ENCODE results near the gene ZDHHC13. TPM values are rescaled to one million over a fixed set of nuclear protein-coding genes. Genes with fewer than 3 reads are reported as not detected.
A peak's percentile ranks its signal among the peaks of the same experiment; 100 is the strongest.

Gene ZDHHC13
- total and polyA plus RNA-seq, 10 of the 15 experiments (the other 5 are each of a cell fraction or from before 2014, with no cell fraction given) = 8.5 to 34.2 (median 20.4) TPM

DNA sequence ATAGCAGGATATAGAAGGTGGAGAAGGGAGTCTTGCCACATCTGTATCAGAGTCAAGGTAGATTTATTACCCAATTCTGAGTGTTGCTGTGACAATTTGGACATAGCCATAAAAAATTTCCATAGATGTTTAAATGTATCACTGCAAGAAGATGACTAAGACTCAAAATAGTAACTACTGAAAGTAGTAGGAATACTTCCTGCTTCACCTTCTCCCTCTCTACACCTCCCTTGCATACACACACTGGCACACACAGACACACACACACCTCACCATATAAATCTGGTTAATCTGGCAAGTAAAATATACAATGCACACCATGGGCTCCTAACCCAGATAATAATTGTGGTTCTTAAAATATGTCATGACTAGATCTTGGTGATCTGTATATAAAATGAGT is 5.2 kb upstream of the ZDHHC13 start (continued):
- TF ChIP-seq, protein P1, sequence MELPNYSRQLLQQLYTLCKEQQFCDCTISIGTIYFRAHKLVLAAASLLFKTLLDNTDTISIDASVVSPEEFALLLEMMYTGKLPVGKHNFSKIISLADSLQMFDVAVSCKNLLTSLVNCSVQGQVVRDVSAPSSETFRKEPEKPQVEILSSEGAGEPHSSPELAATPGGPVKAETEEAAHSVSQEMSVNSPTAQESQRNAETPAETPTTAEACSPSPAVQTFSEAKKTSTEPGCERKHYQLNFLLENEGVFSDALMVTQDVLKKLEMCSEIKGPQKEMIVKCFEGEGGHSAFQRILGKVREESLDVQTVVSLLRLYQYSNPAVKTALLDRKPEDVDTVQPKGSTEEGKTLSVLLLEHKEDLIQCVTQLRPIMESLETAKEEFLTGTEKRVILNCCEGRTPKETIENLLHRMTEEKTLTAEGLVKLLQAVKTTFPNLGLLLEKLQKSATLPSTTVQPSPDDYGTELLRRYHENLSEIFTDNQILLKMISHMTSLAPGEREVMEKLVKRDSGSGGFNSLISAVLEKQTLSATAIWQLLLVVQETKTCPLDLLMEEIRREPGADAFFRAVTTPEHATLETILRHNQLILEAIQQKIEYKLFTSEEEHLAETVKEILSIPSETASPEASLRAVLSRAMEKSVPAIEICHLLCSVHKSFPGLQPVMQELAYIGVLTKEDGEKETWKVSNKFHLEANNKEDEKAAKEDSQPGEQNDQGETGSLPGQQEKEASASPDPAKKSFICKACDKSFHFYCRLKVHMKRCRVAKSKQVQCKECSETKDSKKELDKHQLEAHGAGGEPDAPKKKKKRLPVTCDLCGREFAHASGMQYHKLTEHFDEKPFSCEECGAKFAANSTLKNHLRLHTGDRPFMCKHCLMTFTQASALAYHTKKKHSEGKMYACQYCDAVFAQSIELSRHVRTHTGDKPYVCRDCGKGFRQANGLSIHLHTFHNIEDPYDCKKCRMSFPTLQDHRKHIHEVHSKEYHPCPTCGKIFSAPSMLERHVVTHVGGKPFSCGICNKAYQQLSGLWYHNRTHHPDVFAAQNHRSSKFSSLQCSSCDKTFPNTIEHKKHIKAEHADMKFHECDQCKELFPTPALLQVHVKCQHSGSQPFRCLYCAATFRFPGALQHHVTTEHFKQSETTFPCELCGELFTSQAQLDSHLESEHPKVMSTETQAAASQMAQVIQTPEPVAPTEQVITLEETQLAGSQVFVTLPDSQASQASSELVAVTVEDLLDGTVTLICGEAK (IDR thresholded peaks at IDR 0.05; ENCODE audit: borderline replicate concordance) = no peak
- no peak for TF ChIP-seq SP1 (IDR thresholded peaks at IDR 0.05; ENCODE audit: low read depth, low read length)
- TF ChIP-seq PKNOX1 (IDR thresholded peaks at IDR 0.05) = no peak
- no peak for TF ChIP-seq RELA (IDR thresholded peaks at IDR 0.05; ENCODE audit: borderline replicate concordance, partially characterized antibody)

- in situ Hi-C loops (cut with MboI) (no loop called here), intact Hi-C loops (cut with micrococcal nuclease; ENCODE audit: unreplicated experiment) (loop anchor here (5.0 to 10.0 kb wide), 2 partner anchors 39 to 328 kb away; no protein-coding TSS in a partner anchor)
- peak overlapping the region; percentile 97 for H2AFZ ChIP-seq (ENCODE audit: control insufficient read depth, low read depth, low read length)
- no peaks in the 10 kb centered on the region for H3K27me3 ChIP-seq (replicated peaks in 1 of 2; ENCODE audit: control insufficient read depth in 2 of 2, insufficient read depth in 2 of 2, low read length in 1 of 2)
- ChIA-PET CTCF (interaction anchor here (0.8 to 2.2 kb wide), 5 partner anchors 11 to 144 kb away, joined by 3 to 13 read pairs (median 7); no protein-coding TSS in a partner anchor), RAD21 (ENCODE audit: unreplicated experiment) (interaction anchor here (0.8 to 1.8 kb wide), 5 partner anchors 25 to 349 kb away, joined by 3 to 8 read pairs (median 3); no protein-coding TSS in a partner anchor), POLR2A (interaction anchor here (0.5 to 1.8 kb wide), 6 partner anchors 23 to 592 kb away, joined by 3 to 10 read pairs (median 3); no protein-coding TSS in a partner anchor), SMC1A (ENCODE audit: uncharacterized antibody, unreplicated experiment) (interaction anchor here (0.5 to 1.4 kb wide), 8 partner anchors 11 to 718 kb away, joined by 3 to 8 read pairs (median 4); no protein-coding TSS in a partner anchor)
- peaks cover 38% of the 10 kb centered on the region for H3K79me2 ChIP-seq (ENCODE audit: control insufficient read depth, insufficient read depth, low read length)
- H3K9ac ChIP-seq (ENCODE audit: control insufficient read depth, insufficient read depth, low read length) = peak overlapping the region; percentile 65
- peak; percentile 58 for ATAC-seq
- peak overlapping the region; percentile 80 for H3K27ac ChIP-seq (ENCODE audit: control insufficient read depth, insufficient read depth)
- no peak for FAIRE-seq
- H3K9me3 ChIP-seq (replicated peaks; ENCODE audit: control insufficient read depth, insufficient read depth, low read length) = no peaks in the 10 kb centered on the region; the same call in 2 of the 3 replicates
- BruUV-seq (replicated peaks) = TSS peak; percentile 73
- H3K4me1 ChIP-seq (ENCODE audit: control insufficient read depth, insufficient read depth, low read length) = peaks cover 14% of the 10 kb centered on the region
- WGBS (ENCODE audit: insufficient coverage, insufficient replicate concordance, low lambda C conversion rate, missing lambda C conversion rate) = 1% methylated on average over 16 of the region's 16 CpGs
- H3K4me3 ChIP-seq = peak overlapping the region; percentile 97
- peak overlapping the region; percentile 98 for H3K4me2 ChIP-seq (ENCODE audit: control insufficient read depth, insufficient read depth)
- DNase-seq (ENCODE audit: low read depth, low spot score) = peak; percentile 17
- peaks cover 0 to 6% of the 10 kb centered on the region in 2 experiments; a peak in 2 of 4 replicates for H3K36me3 ChIP-seq (ENCODE audit: control insufficient read depth in 2 of 2, insufficient read depth in 2 of 2, low read length in 1 of 2)
- H4K20me1 ChIP-seq (ENCODE audit: control insufficient read depth, insufficient read depth) = no peaks in the 10 kb centered on the region
- TF ChIP-seq MEF2B (IDR thresholded peaks at IDR 0.05; ENCODE audit: partially characterized antibody, poor library complexity, severe bottlenecking) = peak; percentile 27
- no peak for TF ChIP-seq LARP7 (IDR thresholded peaks at IDR 0.05)
- TF ChIP-seq NRF1 (conservative IDR thresholded peaks at IDR 0.05; ENCODE audit: low read depth, low read length) = no peak
- no peak for TF ChIP-seq HDAC6 (IDR thresholded peaks at IDR 0.05; ENCODE audit: unreplicated experiment)
- peak; percentile 57; the same call in 1 of the 2 replicates for TF ChIP-seq CBFB (IDR thresholded peaks at IDR 0.05; ENCODE audit: low read depth)
- no peak for TF ChIP-seq CEBPZ (IDR thresholded peaks at IDR 0.05; ENCODE audit: low read depth, low read length)
- no peak for TF ChIP-seq MXI1 (IDR thresholded peaks at IDR 0.05; ENCODE audit: low read depth, low read length)
- TF ChIP-seq NBN (IDR thresholded peaks at IDR 0.05) = 0 out of 2 replicates have a peak, but pooled peaks have one; percentile 18
- no peak for TF ChIP-seq SMC3 (IDR thresholded peaks at IDR 0.05; ENCODE audit: borderline replicate concordance, low read length)
Measured at GRCh38 chr11:19116276-19116970, 545 bp upstream of the ZDHHC13 start.
